GM21447 (cell line): ENCODE data around the gene RIPK3.
"Not testable (repeated sequence)": the region's sequence is repeated elsewhere in the genome, so short reads cannot be mapped to it uniquely, and the experiment has no call there.

ENCODE experiments used
- ATAC-seq: cut with Tn5 transposase; IDR thresholded peaks from one replicate; pipeline ENCODE4 v1.9.1; 2021; ENCODE audit not compliant: unreplicated experiment

RIPK3 gene

GRCh38 chr14:24369907-24370687 is 30.3 kb upstream of the RIPK3 start:
- ATAC-seq = no peak

- ATAC-seq = no peak
These were observed 29.7 kb upstream of the RIPK3 start for GRCh38 chr14:24369463-24369862.

GRCh38 chr14:24368562-24369252 is 28.9 kb upstream of the RIPK3 start:
- ATAC-seq = no peak

GRCh38 chr14:24368212-24368561 is 28.4 kb upstream of the RIPK3 start:
- no peak for ATAC-seq

GRCh38 chr14:24367514-24368211 is 27.9 kb upstream of the RIPK3 start, which contains the start of gene NFATC4:
TSS of gene NFATC4 (plus strand) at chr14:24368184. CDS start at chr14:24368341, 157 bp downstream.
- ATAC-seq = peak; percentile 26

- ATAC-seq = peak; percentile 57
These were observed 27.1 kb upstream of the RIPK3 start for GRCh38 chr14:24366721-24367513.

GRCh38 chr14:24366413-24366720 is 26.6 kb upstream of the RIPK3 start:
- ATAC-seq = no peak

GRCh38 chr14:24365600-24366412 is 26.0 kb upstream of the RIPK3 start:
- no peak for ATAC-seq

GRCh38 chr14:24364841-24365240 is 25.1 kb upstream of the RIPK3 start:
- no peak for ATAC-seq

- ATAC-seq = no peak
These were observed 23.6 kb upstream of the RIPK3 start for GRCh38 chr14:24363401-24363800.

GRCh38 chr14:24362241-24362960 is 22.6 kb upstream of the RIPK3 start:
- no peak for ATAC-seq

GRCh38 chr14:24361326-24361725 is 21.5 kb upstream of the RIPK3 start:
- ATAC-seq = no peak

GRCh38 chr14:24360281-24360680 is 20.5 kb upstream of the RIPK3 start:
- ATAC-seq = no peak

- ATAC-seq = no peak
These were observed 16.4 kb upstream of the RIPK3 start for GRCh38 chr14:24356208-24356607.

GRCh38 chr14:24355009-24355408 is 15.2 kb upstream of the RIPK3 start:
- ATAC-seq = no peak

GRCh38 chr14:24354482-24354825 is 14.7 kb upstream of the RIPK3 start:
- not testable (repeated sequence) for ATAC-seq

GRCh38 chr14:24353559-24354481 is 14.0 kb upstream of the RIPK3 start:
- no peak for ATAC-seq

- no peak for ATAC-seq
These were observed 11.7 kb upstream of the RIPK3 start for GRCh38 chr14:24351517-24351916.

- ATAC-seq = no peak
These were observed 10.0 kb upstream of the RIPK3 start for GRCh38 chr14:24349742-24350141.
